GM12872 (cell line): ENCODE measurements around the gene MARCHF2.

Experiments used
- CTCF ChIP-seq: IDR thresholded peaks from 3 replicates; pipeline ENCODE4 v1.5.1; 2011; ENCODE audit warnings: low read depth, mild to moderate bottlenecking, low read length, moderate library complexity; ENCODE audit not compliant: insufficient read depth

MARCHF2 gene

GRCh38 chr19:8371011-8371804 lies 41.9 kb upstream of the MARCHF2 start:
- no peak for TF ChIP-seq CTCF

- no peak for TF ChIP-seq CTCF
Measured at GRCh38 chr19:8373867-8374813, 39.0 kb upstream of the MARCHF2 start.

- TF ChIP-seq CTCF, result no peak
Measured at GRCh38 chr19:8377598-8377997, 35.5 kb upstream of the MARCHF2 start.

GRCh38 chr19:8386990-8387389 lies 26.1 kb upstream of the MARCHF2 start:
- no peak for TF ChIP-seq CTCF

- no peak for TF ChIP-seq CTCF
Measured at GRCh38 chr19:8387688-8388611, 25.2 kb upstream of the MARCHF2 start.

GRCh38 chr19:8388612-8388958 lies 24.5 kb upstream of the MARCHF2 start:
- no peak for TF ChIP-seq CTCF
